ENCODE results near the gene RBFOX1.

The RBFOX1 gene

GRCh38 chr16:7423434-7424044 lies 90.9 kb downstream of the RBFOX1 start:
- in situ Hi-C loops (cut with HindIII; ENCODE audit: low sequenced_read_pairs), result no loop called here
- H3K4me3 ChIP-seq (ENCODE audit: low read depth, low read length), result no peak overlapping the region
- TF ChIP-seq CTCF (IDR thresholded peaks at IDR 0.05; ENCODE audit: low read depth, low read length), result no peak
- DNase-seq (ENCODE audit: low read depth, low spot score), result no peak

- TF ChIP-seq CTCF (IDR thresholded peaks at IDR 0.05; ENCODE audit: low read depth, low read length), result no peak
- no peak for DNase-seq (ENCODE audit: low read depth, low spot score)
- in situ Hi-C loops (cut with HindIII; ENCODE audit: low sequenced_read_pairs), result no loop called here
- H3K4me3 ChIP-seq (ENCODE audit: low read depth, low read length), result no peak overlapping the region
Observed at GRCh38 chr16:7426161-7426560, 93.5 kb downstream of the RBFOX1 start.

DNA sequence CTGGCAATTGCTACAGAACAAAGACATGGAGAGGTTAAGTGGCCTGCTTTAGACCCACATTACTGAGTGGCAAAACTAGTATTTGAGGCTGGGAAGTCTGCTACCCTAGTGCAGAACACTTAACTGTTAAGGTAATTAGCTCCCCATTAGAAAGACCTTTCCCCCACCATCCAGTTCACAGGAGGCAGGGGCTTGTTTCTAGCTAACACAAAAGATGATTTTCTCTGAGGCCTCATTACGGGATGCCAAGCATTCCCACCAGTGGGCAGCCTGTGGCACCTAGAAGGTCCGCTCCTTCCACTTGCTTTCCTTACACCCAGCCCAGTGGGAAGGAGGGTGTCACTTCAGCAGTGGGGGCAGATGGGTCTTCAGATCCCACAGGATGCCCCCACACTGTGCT lies 99.1 kb downstream of the RBFOX1 start:
- in situ Hi-C loops (cut with HindIII; ENCODE audit: low sequenced_read_pairs), result no loop called here

DNA sequence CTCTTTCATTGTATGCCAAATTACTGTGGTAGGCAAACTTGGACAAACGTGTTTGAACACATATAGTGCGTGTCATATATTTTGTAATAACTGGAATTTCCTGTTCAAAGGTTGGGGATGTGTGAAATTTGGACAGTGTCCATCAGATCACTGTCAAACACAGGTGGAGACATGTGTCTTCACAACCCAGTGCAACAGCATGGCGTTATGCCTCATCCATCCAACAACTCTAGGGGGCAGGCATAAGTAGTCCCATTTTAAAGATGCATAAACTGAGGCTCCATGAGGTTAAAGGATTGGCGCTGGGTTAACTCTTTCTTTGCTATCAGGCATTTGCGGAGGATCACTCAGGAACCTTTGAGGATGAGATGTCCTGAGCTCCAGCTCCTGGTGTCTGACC lies 103.7 kb downstream of the RBFOX1 start:
- no peak for TF ChIP-seq CTCF (IDR thresholded peaks at IDR 0.05; ENCODE audit: low read depth, low read length)
- in situ Hi-C loops (cut with HindIII; ENCODE audit: low sequenced_read_pairs), result no loop called here
- H3K4me3 ChIP-seq (ENCODE audit: low read depth, low read length), result no peak overlapping the region
- no peak for DNase-seq (ENCODE audit: low read depth, low spot score)

More for the DNA sequence above, 99.1 kb downstream of the RBFOX1 start:
- no peak for TF ChIP-seq CTCF (IDR thresholded peaks at IDR 0.05; ENCODE audit: low read depth, low read length)
- no peak for DNase-seq (ENCODE audit: low read depth, low spot score)
- H3K4me3 ChIP-seq (ENCODE audit: low read depth, low read length), result no peak overlapping the region

DNA sequence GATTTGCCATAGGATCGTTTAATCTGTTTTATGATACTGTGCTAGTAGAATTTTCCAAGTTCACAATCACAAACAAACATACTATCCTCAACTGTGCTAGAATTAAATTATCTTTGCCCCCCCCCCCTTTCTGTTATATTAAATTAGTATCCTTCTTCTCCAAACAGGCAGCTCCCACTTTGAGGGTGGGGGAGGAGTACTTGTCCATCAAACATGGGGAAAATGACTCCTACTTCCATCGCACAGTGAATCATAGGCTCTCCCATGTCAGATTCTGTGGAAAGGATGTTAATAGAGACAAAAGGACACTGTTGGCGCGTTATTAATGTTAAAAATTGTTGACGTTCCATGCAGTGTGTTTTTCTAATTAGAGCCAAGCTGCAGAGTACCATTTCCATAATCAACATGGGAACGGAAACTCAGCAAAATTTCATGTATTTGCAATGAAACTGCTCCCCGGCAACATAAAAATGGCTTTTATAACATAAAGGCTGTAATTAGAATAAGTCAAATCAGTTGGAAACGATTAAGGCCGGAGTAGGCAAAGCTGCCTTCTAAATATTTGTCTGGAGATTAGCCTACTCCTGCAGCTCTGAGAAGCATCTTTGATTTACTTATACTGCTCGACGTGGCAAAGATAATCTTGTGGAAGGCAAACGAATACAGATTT lies 104.6 kb downstream of the RBFOX1 start:
- DNase-seq (ENCODE audit: low read depth, low spot score), result no peak
- no peak for TF ChIP-seq CTCF (IDR thresholded peaks at IDR 0.05; ENCODE audit: low read depth, low read length)
- H3K4me3 ChIP-seq (ENCODE audit: low read depth, low read length), result no peak overlapping the region
- in situ Hi-C loops (cut with HindIII; ENCODE audit: low sequenced_read_pairs), result no loop called here

DNA sequence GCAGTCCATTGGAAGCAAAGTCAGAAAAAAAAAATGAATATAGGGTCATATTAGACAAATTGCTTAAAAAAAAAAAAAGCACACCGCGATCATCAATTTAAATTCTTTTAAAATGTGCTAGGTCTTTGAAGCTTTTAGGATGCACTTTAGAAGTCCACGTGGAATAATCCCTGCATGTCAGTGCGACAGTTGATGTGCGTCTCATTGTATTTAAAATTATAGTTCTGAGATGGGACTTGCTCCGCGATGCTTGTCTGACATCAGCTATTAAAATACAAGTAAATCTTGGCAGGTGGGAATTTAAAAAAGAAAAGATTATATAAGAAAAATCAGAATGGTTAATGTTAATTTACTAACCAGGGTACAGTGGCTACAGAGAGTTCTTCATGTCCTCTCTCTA lies 105.2 kb downstream of the RBFOX1 start:
- in situ Hi-C loops (cut with HindIII; ENCODE audit: low sequenced_read_pairs), result no loop called here
- TF ChIP-seq CTCF (IDR thresholded peaks at IDR 0.05; ENCODE audit: low read depth, low read length), result no peak
- no peak for DNase-seq (ENCODE audit: low read depth, low spot score)
- H3K4me3 ChIP-seq (ENCODE audit: low read depth, low read length), result no peak overlapping the region

Data from astrocyte of the spinal cord (primary cell).